IMR-90 (cell line): ENCODE measurements around the gene PRLR. TPM values are rescaled to one million over a fixed set of nuclear protein-coding genes. Genes with fewer than 3 reads are reported as not detected.

Source experiments
- ATAC-seq: fragments of 200-7000 bp; cut with Tn5 transposase; 2 replicates; pipeline ENCODE4 v1.9.1; 2020; ENCODE audit warnings: low read depth, mild to moderate bottlenecking, moderate library complexity
- BruUV-seq: library from RNA; stranded (reverse); fragments of 400-500 nt; replicated peaks from 2 replicates; lab custom pipeline; 2021; lab: Mats Ljungman, UMichigan
- CTCF ChIA-PET: fragments of 300-600 bp; formaldehyde crosslinking; extraction: SDS; loops from one replicate; lab custom pipeline; 2021; ENCODE audit warnings: antibody characterized with exemption; lab: Yijun Ruan, JAX
- POLR2A ChIA-PET: fragments of 300-600 bp; sonication (Branson Sonifier 250); formaldehyde crosslinking; loops from one replicate; lab custom pipeline; 2022; ENCODE audit warnings: antibody characterized with exemption; ENCODE audit not compliant: unreplicated experiment; lab: Charles Lee
- DNase-seq: peaks from one replicate; pipeline ENCODE4 v3.0.0; 2013
- H2AFZ ChIP-seq: replicated peaks from 2 replicates; pipeline ENCODE3; 2013; ENCODE audit warnings: low read length, mild to moderate bottlenecking; ENCODE audit not compliant: poor library complexity
- H2AK5ac ChIP-seq: 2 replicates; pipeline ENCODE4 v1.6.1; 2013; ENCODE audit warnings: low read depth, low read length, inconsistent platforms
- H2AK9ac ChIP-seq: replicated peaks from 2 replicates; pipeline ENCODE3; 2013; ENCODE audit warnings: mild to moderate bottlenecking, low read depth, low read length, moderate library complexity; ENCODE audit not compliant: poor library complexity
- H2BK120ac ChIP-seq: 2 replicates; pipeline ENCODE4 v1.6.1; 2013; ENCODE audit warnings: low read depth, low read length, inconsistent platforms
- H2BK15ac ChIP-seq: 3 replicates; pipeline ENCODE4 v1.6.1; 2013; ENCODE audit warnings: low read depth, low read length, inconsistent platforms
- H2BK20ac ChIP-seq: 2 replicates; pipeline ENCODE4 v1.6.1; 2013; ENCODE audit warnings: low read depth, mild to moderate bottlenecking, inconsistent platforms, low read length, moderate library complexity
- H2BK5ac ChIP-seq: 2 replicates; pipeline ENCODE4 v1.6.1; 2013; ENCODE audit warnings: mild to moderate bottlenecking, low read depth, low read length, inconsistent platforms; ENCODE audit not compliant: poor library complexity, severe bottlenecking
- H3K14ac ChIP-seq: replicated peaks from 2 replicates; pipeline ENCODE4 v1.6.1; 2013; ENCODE audit warnings: low read depth, low read length, inconsistent platforms
- H3K18ac ChIP-seq: 2 replicates; pipeline ENCODE4 v1.6.1; 2013; ENCODE audit warnings: low read depth, low read length, control low read depth
- H3K23ac ChIP-seq: 2 replicates; pipeline ENCODE4 v1.6.1; 2013; ENCODE audit warnings: low read depth, low read length, inconsistent platforms
- H3K27ac ChIP-seq: 2 replicates; pipeline ENCODE4 v1.5.1; 2013; ENCODE audit warnings: mild to moderate bottlenecking, control low read depth, low read length; ENCODE audit not compliant: insufficient read depth
- H3K27me3 ChIP-seq: 2 replicates; pipeline ENCODE4 v1.6.1; 2013; ENCODE audit warnings: low read length; ENCODE audit not compliant: control insufficient read depth, insufficient read depth
- H3K36me3 ChIP-seq: 2 replicates; pipeline ENCODE4 v1.6.1; 2013; ENCODE audit warnings: low read length, mixed read lengths; ENCODE audit not compliant: control insufficient read depth, insufficient read depth
- H3K4ac ChIP-seq: 2 replicates; pipeline ENCODE4 v1.6.1; 2013; ENCODE audit warnings: low read depth, low read length, inconsistent platforms
- H3K4me1 ChIP-seq: 2 replicates; pipeline ENCODE4 v1.6.1; 2013; ENCODE audit warnings: low read length, mixed read lengths; ENCODE audit not compliant: control insufficient read depth, insufficient read depth
- H3K4me2 ChIP-seq: 2 replicates; pipeline ENCODE4 v1.6.1; 2013; ENCODE audit warnings: low read depth, mild to moderate bottlenecking, control low read depth, low read length, moderate library complexity
- H3K4me3 ChIP-seq: 2 replicates; pipeline ENCODE4 v1.5.1; 2013; ENCODE audit warnings: low read depth, mild to moderate bottlenecking, control low read depth, low read length, moderate library complexity; ENCODE audit not compliant: insufficient read depth
- H3K56ac ChIP-seq: 2 replicates; pipeline ENCODE4 v1.6.1; 2013; ENCODE audit warnings: low read length, inconsistent platforms; ENCODE audit not compliant: insufficient read depth; ENCODE audit errors: extremely low read depth
- H3K79me1 ChIP-seq, 2 experiments: 2 replicates each; pipeline ENCODE4 v1.6.1; 2013; ENCODE audit warnings: low read length in 2 of 2, inconsistent platforms in 1 of 2, low read depth in 1 of 2
- H3K9ac ChIP-seq: 2 replicates; pipeline ENCODE4 v1.6.1; 2013; ENCODE audit warnings: low read depth, low read length, control low read depth
- H3K9me1 ChIP-seq: 2 replicates; pipeline ENCODE4 v1.6.1; 2013; ENCODE audit warnings: low read length, inconsistent platforms; ENCODE audit not compliant: insufficient read depth
- H3K9me3 ChIP-seq: 2 replicates; pipeline ENCODE4 v1.6.1; 2013; ENCODE audit warnings: low read length; ENCODE audit not compliant: control insufficient read depth, insufficient read depth
- H4K20me1 ChIP-seq: 2 replicates; pipeline ENCODE4 v1.6.1; 2013; ENCODE audit warnings: low read length, inconsistent platforms; ENCODE audit not compliant: insufficient read depth
- H4K5ac ChIP-seq: 2 replicates; pipeline ENCODE4 v1.6.1; 2013; ENCODE audit warnings: mild to moderate bottlenecking, low read depth, low read length, control low read depth
- H4K8ac ChIP-seq, 2 experiments: 2 replicates each; pipeline ENCODE4 v1.6.1; 2013; ENCODE audit warnings: low read depth in 2 of 2, low read length in 2 of 2, control low read depth in 1 of 2, inconsistent platforms in 1 of 2
- H4K91ac ChIP-seq: 2 replicates; pipeline ENCODE4 v1.6.1; 2013; ENCODE audit warnings: low read depth, low read length, inconsistent platforms; ENCODE audit not compliant: insufficient read depth
- CEBPB ChIP-seq: IDR thresholded peaks from 2 replicates; pipeline ENCODE4 v1.6.1; 2012; ENCODE audit warnings: low read depth, low read length, improper control_type of control experiment
- CHD1 ChIP-seq: IDR thresholded peaks from 2 replicates; pipeline ENCODE4 v1.6.1; 2012; ENCODE audit warnings: low read depth, low read length, improper control_type of control experiment
- MAFK ChIP-seq: IDR thresholded peaks from 2 replicates; pipeline ENCODE4 v1.6.1; 2012; ENCODE audit warnings: low read depth, low read length, improper control_type of control experiment
- MXI1 ChIP-seq: IDR thresholded peaks from 2 replicates; pipeline ENCODE4 v1.6.1; 2012; ENCODE audit warnings: low read depth, mild to moderate bottlenecking, low read length, moderate library complexity, borderline replicate concordance
- POLR2A ChIP-seq: IDR thresholded peaks from 2 replicates; pipeline ENCODE4 v1.6.1; 2012; ENCODE audit warnings: mild to moderate bottlenecking, low read depth, low read length
- RAD21 ChIP-seq: IDR thresholded peaks from 2 replicates; pipeline ENCODE4 v1.6.1; 2012; ENCODE audit warnings: low read length, improper control_type of control experiment
- WGBS, 2 experiments: methylation state at CpG; one replicate each; pipeline versions ENCODE4 v1.1.5 to v1.1.7; 2013; ENCODE audit warnings: missing lambda C conversion rate in 2 of 2; ENCODE audit not compliant: insufficient read length in 1 of 2; ENCODE audit errors: extremely low coverage in 2 of 2; 5-methylcytosine and 5-hydroxymethylcytosine counted together
- dilution Hi-C: fragments of 300-500 bp; cut with HindIII; formaldehyde crosslinking; loops from one replicate; pipeline ENCODE4 v1.14.3; 2018; ENCODE audit warnings: low sequenced_read_pairs; ENCODE audit not compliant: unreplicated experiment
- in situ Hi-C: fragments of 300-500 bp; cut with MboI; formaldehyde crosslinking; loops from 3 replicates; pipeline ENCODE4 v1.14.3; 2019; ENCODE audit warnings: low sequenced_read_pairs, inconsistent platforms, mixed read lengths
- intact Hi-C: fragments of 100-400 bp; cut with micrococcal nuclease; formaldehyde crosslinking; loops from 2 replicates; pipeline ENCODE4 v1.10.0; 2022
- polyA plus RNA-seq, 3 experiments: library from polyadenylated mRNA; depleted of rRNA; stranded (reverse); fragments of >200 nt; gene quantifications; 2 replicates each; pipeline ENCODE4 v1.2.3, GENCODE V29; 2012; ENCODE audit warnings: low replicate concordance in 1 of 3
- total RNA-seq: library from RNA; depleted of rRNA; stranded (reverse); fragments of >200 nt; gene quantifications from 2 replicates; pipeline ENCODE4 v1.2.3, GENCODE V29; 2012

The PRLR gene
- total and polyA plus RNA-seq, 2 of the 4 experiments (the other 2 are of a cell fraction): 0.24 to 0.54 TPM

GRCh38 chr5:35063414-35063813, 166.9 kb downstream of the PRLR start:
- Histone ChIP-seq H3K4me1 (0 out of 2 replicates have a peak, but pooled peaks cover 3% of the 10 kb centered on the region), H4K8ac (no peak overlapping the region), H2BK5ac (no peak overlapping the region), H2AK9ac (no peak overlapping the region), H3K18ac (no peak overlapping the region), H3K79me1 (no peaks in the 10 kb centered on the region), H2AFZ (no peak overlapping the region), H2BK120ac (no peak overlapping the region), H3K27me3 (peaks cover 1% of the 10 kb centered on the region; the same call in 1 of the 2 replicates), H3K9me3 (no peaks in the 10 kb centered on the region), H3K23ac (no peak overlapping the region), H3K56ac (no peak overlapping the region), H3K4me2 (no peak overlapping the region), H4K91ac (no peak overlapping the region), H4K20me1 (no peaks in the 10 kb centered on the region), H2BK15ac (no peak overlapping the region), H3K9ac (no peak overlapping the region), H3K4ac (no peak overlapping the region), H2AK5ac (no peak overlapping the region), H3K14ac (no peak overlapping the region), H2BK20ac (no peak overlapping the region), H3K9me1 (no peaks in the 10 kb centered on the region), H3K27ac (no peak overlapping the region), H4K5ac (no peak overlapping the region), H3K4me3 (no peak overlapping the region), H3K36me3 (no peaks in the 10 kb centered on the region)
- dilution Hi-C loops: no loop called here
- TF ChIP-seq CEBPB: no peak
- no peak for TF ChIP-seq MAFK
- no peak for TF ChIP-seq CHD1
- no peak for TF ChIP-seq RAD21
- no peak for TF ChIP-seq MXI1
- no peak for TF ChIP-seq POLR2A
- in situ Hi-C loops: no loop called here
- DNase-seq (no peak), ATAC-seq (no peak)
- no TSS peak for BruUV-seq
- POLR2A ChIA-PET: no interaction called here
- CTCF ChIA-PET: no interaction called here
- WGBS, 2 experiments: no CpG with 5 or more reads among the region's 4 CpGs
- intact Hi-C loops: no loop called here
